ENCODE measurements around the gene ZNF24. TPM values are rescaled to one million over a fixed set of nuclear protein-coding genes. Genes with fewer than 3 reads are reported as not detected.
A peak's percentile ranks its signal among the peaks of the same experiment; 100 is the strongest.

Gene ZNF24
- total RNA-seq, 1 donor from 2014 or later: 35.5 TPM

GRCh38 chr18:35296060-35296459, 48.2 kb downstream of the ZNF24 start:
- no peak for DNase-seq (ENCODE audit: low spot score)
- Mint-ChIP-seq H3K27ac (ENCODE audit: unreplicated experiment) (no peak overlapping the region), H3K4me1 (ENCODE audit: low read depth) (peaks cover 10% of the 10 kb centered on the region), H3K4me3 (ENCODE audit: unreplicated experiment) (no peak overlapping the region), H3K9me3 (ENCODE audit: low read depth) (peaks cover 21% of the 10 kb centered on the region), H3K27me3 (ENCODE audit: low read depth) (no peaks in the 10 kb centered on the region), H3K36me3 (ENCODE audit: low read depth) (peaks cover 32% of the 10 kb centered on the region)
- no peak for TF ChIP-seq CTCF (IDR thresholded peaks at IDR 0.05)

GRCh38 chr18:35291166-35291565, 53.1 kb downstream of the ZNF24 start:
- no peaks in the 10 kb centered on the region for H3K27me3 Mint-ChIP-seq (ENCODE audit: low read depth)
- H3K36me3 Mint-ChIP-seq (ENCODE audit: low read depth): peaks cover 21% of the 10 kb centered on the region
- no peak for DNase-seq (ENCODE audit: low spot score)
- no peak for TF ChIP-seq CTCF (IDR thresholded peaks at IDR 0.05)
- peaks cover 8% of the 10 kb centered on the region for H3K9me3 Mint-ChIP-seq (ENCODE audit: low read depth)
- peaks cover 25% of the 10 kb centered on the region for H3K4me1 Mint-ChIP-seq (ENCODE audit: low read depth)
- no peak overlapping the region for H3K27ac Mint-ChIP-seq (ENCODE audit: unreplicated experiment)
- H3K4me3 Mint-ChIP-seq (ENCODE audit: unreplicated experiment): peak overlapping the region; percentile 96

- peak; percentile 96 for DNase-seq (ENCODE audit: low spot score)
- H3K4me1 Mint-ChIP-seq (ENCODE audit: low read depth): peaks cover 25% of the 10 kb centered on the region
- TF ChIP-seq CTCF (IDR thresholded peaks at IDR 0.05): no peak
- peak within 1 kb of the TSS; percentile 93 for H3K27ac Mint-ChIP-seq (ENCODE audit: unreplicated experiment)
- H3K27me3 Mint-ChIP-seq (ENCODE audit: low read depth): no peaks in the 10 kb centered on the region
- H3K9me3 Mint-ChIP-seq (ENCODE audit: low read depth): peaks cover 16% of the 10 kb centered on the region
- H3K36me3 Mint-ChIP-seq (ENCODE audit: low read depth): peaks cover 20% of the 10 kb centered on the region
- peak within 1 kb of the TSS; percentile 96 for H3K4me3 Mint-ChIP-seq (ENCODE audit: unreplicated experiment)
Measured at GRCh38 chr18:35290094-35290735, 54.0 kb downstream of the ZNF24 start, which contains the start of gene ZSCAN30. TSS of gene ZSCAN30 (minus strand) at chr18:35290229. CDS start at chr18:35264352, 25,877 bp downstream.

- Mint-ChIP-seq H3K9me3 (ENCODE audit: low read depth) (peaks cover 17% of the 10 kb centered on the region), H3K27ac (ENCODE audit: unreplicated experiment) (peak overlapping the region; percentile 93), H3K4me3 (ENCODE audit: unreplicated experiment) (peak overlapping the region; percentile 96)
Measured at GRCh38 chr18:35289727-35290093, 54.5 kb downstream of the ZNF24 start.

GRCh38 chr18:35289293-35289692, 54.9 kb downstream of the ZNF24 start:
- Mint-ChIP-seq H3K9me3 (ENCODE audit: low read depth) (peaks cover 17% of the 10 kb centered on the region), H3K4me1 (ENCODE audit: low read depth) (peaks cover 25% of the 10 kb centered on the region), H3K27ac (ENCODE audit: unreplicated experiment) (peak overlapping the region; percentile 93), H3K4me3 (ENCODE audit: unreplicated experiment) (peak overlapping the region; percentile 96), H3K36me3 (ENCODE audit: low read depth) (peaks cover 16% of the 10 kb centered on the region), H3K27me3 (ENCODE audit: low read depth) (no peaks in the 10 kb centered on the region)
- DNase-seq (ENCODE audit: low spot score): no peak
- TF ChIP-seq CTCF (IDR thresholded peaks at IDR 0.05): no peak

More at GRCh38 chr18:35289727-35290093, 54.5 kb downstream of the ZNF24 start:
- peaks cover 19% of the 10 kb centered on the region for H3K36me3 Mint-ChIP-seq (ENCODE audit: low read depth)
- TF ChIP-seq CTCF (IDR thresholded peaks at IDR 0.05): no peak
- no peaks in the 10 kb centered on the region for H3K27me3 Mint-ChIP-seq (ENCODE audit: low read depth)
- no peak for DNase-seq (ENCODE audit: low spot score)
- peaks cover 25% of the 10 kb centered on the region for H3K4me1 Mint-ChIP-seq (ENCODE audit: low read depth)

All from chondrocyte (in vitro differentiated cells).